K562 (cell line): ENCODE measurements around the gene HTR3B. TPM values are rescaled to one million over a fixed set of nuclear protein-coding genes. Genes with fewer than 3 reads are reported as not detected.

Source experiments
- ATAC-seq: fragments of 200-7000 bp; cut with Tn5 transposase; 3 replicates; pipeline ENCODE4 v1.9.1; 2020; ENCODE audit warnings: moderate library complexity
- BruUV-seq: library from RNA; stranded (reverse); fragments of 400-500 nt; replicated peaks from 2 replicates; lab custom pipeline; 2021; lab: Mats Ljungman, UMichigan
- CTCF ChIA-PET: fragments of 300-600 bp; formaldehyde crosslinking; extraction: SDS; loops from one replicate; lab custom pipeline; 2021; ENCODE audit warnings: low intra/inter-chr PET ratio; lab: Yijun Ruan, JAX
- POLR2A ChIA-PET: fragments of 300-600, 350-650 bp; sonication (Branson Sonifier 250); formaldehyde crosslinking; extraction: SDS; loops from one replicate; lab custom pipeline; 2021; ENCODE audit warnings: antibody characterized with exemption, inconsistent platforms; lab: Yijun Ruan, JAX
- DNase-seq, 4 experiments: peaks; one replicate each; pipeline versions ENCODE4 v3.0.0 to v3.0.0-alpha.2; 2011 to 2018; ENCODE audit warnings: low spot score in 3 of 4, mixed read lengths in 3 of 4; ENCODE audit errors: extremely low read depth in 1 of 4
- FAIRE-seq: peaks from 2 replicates; lab custom pipeline; 2011; peaks lifted over from hg19 to GRCh38; lab: Jason Lieb, UNC
- H2AFZ ChIP-seq: 2 replicates; pipeline ENCODE4 v1.6.0; 2011; ENCODE audit warnings: low read depth, low read length, control low read depth, inconsistent platforms
- H3K27ac ChIP-seq: fragments of 200-600 bp; 3 replicates; pipeline ENCODE4 v1.8.0; 2011; ENCODE audit warnings: low read depth, mild to moderate bottlenecking, control low read depth, inconsistent platforms, low read length, moderate library complexity, mixed read lengths; ENCODE audit errors: extremely low read depth
- H3K27me3 ChIP-seq, 2 experiments: fragments of 300-600 bp in 1 of 2; 2 replicates in 1 of 2; 3 replicates in 1 of 2; pipeline versions ENCODE4 v1.6.0 to v1.8.0; 2011; ENCODE audit warnings: inconsistent platforms in 2 of 2, low read length in 2 of 2, mild to moderate bottlenecking in 1 of 2, mixed read lengths in 1 of 2, moderate library complexity in 1 of 2; ENCODE audit not compliant: control insufficient read depth in 2 of 2, insufficient read depth in 2 of 2
- H3K36me3 ChIP-seq: fragments of 300-600 bp; 3 replicates; pipeline ENCODE4 v1.8.0; 2011; ENCODE audit warnings: mild to moderate bottlenecking, low read length, inconsistent platforms; ENCODE audit not compliant: control insufficient read depth, insufficient read depth
- H3K4me1 ChIP-seq, 2 experiments: fragments of 200-600 bp in 1 of 2; replicated peaks in 1 of 2; 2 replicates in 1 of 2; 3 replicates in 1 of 2; pipeline versions ENCODE4 v1.5.1 to v1.8.0; 2011; ENCODE audit warnings: inconsistent platforms in 2 of 2, low read length in 2 of 2, mild to moderate bottlenecking in 1 of 2, mixed read lengths in 1 of 2, moderate library complexity in 1 of 2; ENCODE audit not compliant: control insufficient read depth in 2 of 2, insufficient read depth in 2 of 2
- H3K4me2 ChIP-seq: 2 replicates; pipeline ENCODE4 v1.6.1; 2011; ENCODE audit warnings: low read length, control low read depth, inconsistent platforms, mixed read lengths; ENCODE audit not compliant: insufficient read depth
- H3K4me3 ChIP-seq: fragments of 200-600 bp; sonication (generic), shearing (Covaris generic); 2 replicates; pipeline ENCODE4 v1.5.1; 2016; ENCODE audit warnings: control low read depth, inconsistent platforms
- H3K79me2 ChIP-seq: fragments of 200-600 bp; 3 replicates; pipeline ENCODE4 v1.8.0; 2011; ENCODE audit warnings: low read length, inconsistent platforms; ENCODE audit not compliant: control insufficient read depth, insufficient read depth
- H3K9ac ChIP-seq, 2 experiments: 2 replicates each; pipeline versions ENCODE4 v1.6.0 to v1.6.1; 2011; ENCODE audit warnings: low read depth in 2 of 2, low read length in 2 of 2, control low read depth in 1 of 2, inconsistent platforms in 1 of 2, mild to moderate bottlenecking in 1 of 2, mixed read lengths in 1 of 2; ENCODE audit not compliant: insufficient read depth in 1 of 2
- H3K9me1 ChIP-seq: one replicate; pipeline ENCODE4 v1.6.0; 2011; ENCODE audit warnings: inconsistent platforms, mild to moderate bottlenecking, low read length, moderate library complexity; ENCODE audit not compliant: control insufficient read depth, insufficient read depth
- H3K9me3 ChIP-seq: replicated peaks from 2 replicates; pipeline ENCODE4 v1.5.1; 2011; ENCODE audit warnings: low read depth, low read length, inconsistent platforms; ENCODE audit not compliant: control insufficient read depth, insufficient read depth
- H4K20me1 ChIP-seq: replicated peaks from 2 replicates; pipeline ENCODE4 v1.6.1; 2011; ENCODE audit warnings: low read length, inconsistent platforms, mixed read lengths; ENCODE audit not compliant: control insufficient read depth, insufficient read depth
- HNRNPUL1 ChIP-seq: fragments of 200-400 bp; formaldehyde crosslinking; IDR thresholded peaks from 2 replicates; pipeline ENCODE4 v1.6.1; 2017; ENCODE audit warnings: low read length
- KAT8 ChIP-seq: fragments of 450-650 bp; IDR thresholded peaks from 2 replicates; pipeline ENCODE4 v1.6.1; 2016; ENCODE audit warnings: low read depth, mild to moderate bottlenecking
- MEF2D ChIP-seq: conservative IDR thresholded peaks from 2 replicates; pipeline ENCODE4 v1.6.1; 2016; ENCODE audit warnings: low read depth, missing genetic modification characterization, missing compliant biosample characterization
- WGBS: fragments of 100-300 bp; shearing (Covaris generic); methylation state at CpG from one replicate; pipeline ENCODE4 v1.1.6; 2016; ENCODE audit warnings: low coverage, mixed read lengths; ENCODE audit not compliant: insufficient coverage; ENCODE audit errors: missing lambda C conversion rate; 5-methylcytosine and 5-hydroxymethylcytosine counted together
- in situ Hi-C: fragments of 300-500 bp; cut with MboI; formaldehyde crosslinking; loops from 4 replicates; pipeline ENCODE4 v1.15.0; 2018; ENCODE audit warnings: inconsistent platforms, mixed read lengths
- intact Hi-C: fragments of 100-400 bp; cut with micrococcal nuclease; formaldehyde crosslinking; loops from 2 replicates; pipeline ENCODE4 v1.14.2; 2022
- polyA plus RNA-seq, 8 experiments: library from polyadenylated mRNA; depleted of rRNA in 4 of 8; stranded (reverse) in 5 of 8; unstranded in 3 of 8; fragments of >200 nt; fragmentation: Nextera tagmentation in 2 of 8; fragmentation: Illumina TruSeq in 1 of 8; extraction: Ambion mirVana in 2 of 8; extraction: Trizol in 1 of 8; gene quantifications; 2 replicates each; pipeline versions ENCODE4 v1.2.1 to v1.2.3, GENCODE V29; 2011 to 2014; ENCODE audit warnings: inconsistent platforms in 1 of 8, missing spikeins in 1 of 8
- total RNA-seq, 7 experiments: library from RNA; depleted of rRNA in 6 of 7; stranded (reverse); fragments of >200 nt in 6 of 7; fragmentation: Illumina TruSeq in 2 of 7; extraction: Trizol in 2 of 7; gene quantifications; 2 replicates each; pipeline versions ENCODE4 v1.2.1 to v1.2.3, GENCODE V29; 2011 to 2021; ENCODE audit warnings: low replicate concordance in 1 of 7
- TF ChIP-seq, protein P1 (sequence below): fragments of 450-650 bp; IDR thresholded peaks from 2 replicates; pipeline ENCODE4 v1.6.1; 2017; ENCODE audit warnings: antibody characterized with exemption, mild to moderate bottlenecking
- TF ChIP-seq, protein P2 (sequence below): fragments of 200-800 bp; sonication (Bioruptor generic); IDR thresholded peaks from 2 replicates; pipeline ENCODE4 v1.6.1; 2016; ENCODE audit warnings: missing genetic modification characterization, missing compliant biosample characterization

HTR3B gene
- total and polyA plus RNA-seq, 9 of the 15 experiments (the other 6 are each of a cell fraction or from before 2014, with no cell fraction given): not detected

DNA sequence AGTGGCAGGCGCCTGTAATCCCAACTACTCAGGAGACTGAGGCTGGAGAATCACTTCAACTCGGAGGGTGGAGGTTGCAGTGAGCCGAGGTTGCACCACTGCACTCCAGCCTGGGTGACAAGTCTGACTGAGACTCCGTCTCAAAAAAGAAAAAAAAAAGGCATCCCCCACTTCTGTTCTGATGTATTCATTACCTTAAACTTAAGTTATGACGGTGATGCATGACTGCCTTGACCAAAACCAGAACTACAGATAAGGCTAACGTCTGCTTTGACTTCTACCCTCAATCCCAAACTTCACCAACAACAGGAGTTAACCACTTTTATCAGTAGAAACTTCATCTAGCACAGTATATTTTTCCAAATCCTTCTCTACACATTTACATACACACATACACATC, 80.2 kb downstream of the HTR3B start:
- H3K27ac ChIP-seq: no peak overlapping the region
- POLR2A ChIA-PET: no interaction called here
- ATAC-seq (no peak), DNase-seq (no peak), FAIRE-seq (no peak)
- no peaks in the 10 kb centered on the region; the same call in 1 of the 2 replicates for H4K20me1 ChIP-seq
- no TSS peak for BruUV-seq
- CTCF ChIA-PET: no interaction called here
- H3K9me1 ChIP-seq: no peaks in the 10 kb centered on the region
- 0% methylated on average over 6 of the region's 6 CpGs for WGBS
- H3K9ac ChIP-seq: no peak overlapping the region
- TF ChIP-seq HNRNPUL1: no peak
- H2AFZ ChIP-seq: no peak overlapping the region
- H3K4me3 ChIP-seq: no peak overlapping the region
- no peaks in the 10 kb centered on the region for H3K4me1 ChIP-seq
- H3K27me3 ChIP-seq: peaks cover 12 to 59% of the 10 kb centered on the region in 2 experiments
- no peaks in the 10 kb centered on the region for H3K79me2 ChIP-seq
- no peaks in the 10 kb centered on the region for H3K36me3 ChIP-seq
- intact Hi-C loops (no loop called here), in situ Hi-C loops (no loop called here)
- H3K9me3 ChIP-seq: no peaks in the 10 kb centered on the region
- no peak overlapping the region for H3K4me2 ChIP-seq

DNA sequence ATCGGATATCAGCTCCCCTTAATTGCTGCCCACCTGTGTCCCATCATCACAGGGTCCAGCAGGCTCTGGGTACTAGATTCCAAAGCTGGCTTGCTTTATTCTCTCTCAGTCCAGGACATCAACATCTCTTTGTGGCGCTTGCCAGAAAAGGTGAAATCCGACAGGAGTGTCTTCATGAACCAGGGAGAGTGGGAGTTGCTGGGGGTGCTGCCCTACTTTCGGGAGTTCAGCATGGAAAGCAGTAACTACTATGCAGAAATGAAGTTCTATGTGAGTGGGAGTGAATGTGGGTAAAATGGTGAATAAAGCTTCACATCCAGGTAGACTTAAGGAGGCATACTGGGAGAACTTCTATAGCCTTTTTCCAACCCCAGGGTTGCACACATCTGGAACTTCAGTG, 81.3 kb downstream of the HTR3B start:
- Histone ChIP-seq H3K4me3 (no peak overlapping the region), H3K4me2 (no peak overlapping the region), H3K79me2 (no peaks in the 10 kb centered on the region), H3K27ac (no peak overlapping the region), H3K9me1 (no peaks in the 10 kb centered on the region), H2AFZ (no peak overlapping the region), H3K36me3 (no peaks in the 10 kb centered on the region), H4K20me1 (no peaks in the 10 kb centered on the region; the same call in 1 of the 2 replicates), H3K4me1 (no peaks in the 10 kb centered on the region), H3K9me3 (no peaks in the 10 kb centered on the region), H3K27me3 (peaks cover 7 to 50% of the 10 kb centered on the region in 2 experiments), H3K9ac (no peak overlapping the region)
- ChIA-PET CTCF (no interaction called here), POLR2A (no interaction called here)
- BruUV-seq: no TSS peak
- intact Hi-C loops (no loop called here), in situ Hi-C loops (no loop called here)
- 0% methylated on average over 4 of the region's 4 CpGs for WGBS
- ATAC-seq (no peak), DNase-seq (no peak), FAIRE-seq (no peak)
- no peak for TF ChIP-seq KAT8
- TF ChIP-seq, protein P1, sequence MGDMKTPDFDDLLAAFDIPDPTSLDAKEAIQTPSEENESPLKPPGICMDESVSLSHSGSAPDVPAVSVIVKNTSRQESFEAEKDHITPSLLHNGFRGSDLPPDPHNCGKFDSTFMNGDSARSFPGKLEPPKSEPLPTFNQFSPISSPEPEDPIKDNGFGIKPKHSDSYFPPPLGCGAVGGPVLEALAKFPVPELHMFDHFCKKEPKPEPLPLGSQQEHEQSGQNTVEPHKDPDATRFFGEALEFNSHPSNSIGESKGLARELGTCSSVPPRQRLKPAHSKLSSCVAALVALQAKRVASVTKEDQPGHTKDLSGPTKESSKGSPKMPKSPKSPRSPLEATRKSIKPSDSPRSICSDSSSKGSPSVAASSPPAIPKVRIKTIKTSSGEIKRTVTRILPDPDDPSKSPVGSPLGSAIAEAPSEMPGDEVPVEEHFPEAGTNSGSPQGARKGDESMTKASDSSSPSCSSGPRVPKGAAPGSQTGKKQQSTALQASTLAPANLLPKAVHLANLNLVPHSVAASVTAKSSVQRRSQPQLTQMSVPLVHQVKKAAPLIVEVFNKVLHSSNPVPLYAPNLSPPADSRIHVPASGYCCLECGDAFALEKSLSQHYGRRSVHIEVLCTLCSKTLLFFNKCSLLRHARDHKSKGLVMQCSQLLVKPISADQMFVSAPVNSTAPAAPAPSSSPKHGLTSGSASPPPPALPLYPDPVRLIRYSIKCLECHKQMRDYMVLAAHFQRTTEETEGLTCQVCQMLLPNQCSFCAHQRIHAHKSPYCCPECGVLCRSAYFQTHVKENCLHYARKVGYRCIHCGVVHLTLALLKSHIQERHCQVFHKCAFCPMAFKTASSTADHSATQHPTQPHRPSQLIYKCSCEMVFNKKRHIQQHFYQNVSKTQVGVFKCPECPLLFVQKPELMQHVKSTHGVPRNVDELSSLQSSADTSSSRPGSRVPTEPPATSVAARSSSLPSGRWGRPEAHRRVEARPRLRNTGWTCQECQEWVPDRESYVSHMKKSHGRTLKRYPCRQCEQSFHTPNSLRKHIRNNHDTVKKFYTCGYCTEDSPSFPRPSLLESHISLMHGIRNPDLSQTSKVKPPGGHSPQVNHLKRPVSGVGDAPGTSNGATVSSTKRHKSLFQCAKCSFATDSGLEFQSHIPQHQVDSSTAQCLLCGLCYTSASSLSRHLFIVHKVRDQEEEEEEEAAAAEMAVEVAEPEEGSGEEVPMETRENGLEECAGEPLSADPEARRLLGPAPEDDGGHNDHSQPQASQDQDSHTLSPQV: no peak
- TF ChIP-seq, protein P2, sequence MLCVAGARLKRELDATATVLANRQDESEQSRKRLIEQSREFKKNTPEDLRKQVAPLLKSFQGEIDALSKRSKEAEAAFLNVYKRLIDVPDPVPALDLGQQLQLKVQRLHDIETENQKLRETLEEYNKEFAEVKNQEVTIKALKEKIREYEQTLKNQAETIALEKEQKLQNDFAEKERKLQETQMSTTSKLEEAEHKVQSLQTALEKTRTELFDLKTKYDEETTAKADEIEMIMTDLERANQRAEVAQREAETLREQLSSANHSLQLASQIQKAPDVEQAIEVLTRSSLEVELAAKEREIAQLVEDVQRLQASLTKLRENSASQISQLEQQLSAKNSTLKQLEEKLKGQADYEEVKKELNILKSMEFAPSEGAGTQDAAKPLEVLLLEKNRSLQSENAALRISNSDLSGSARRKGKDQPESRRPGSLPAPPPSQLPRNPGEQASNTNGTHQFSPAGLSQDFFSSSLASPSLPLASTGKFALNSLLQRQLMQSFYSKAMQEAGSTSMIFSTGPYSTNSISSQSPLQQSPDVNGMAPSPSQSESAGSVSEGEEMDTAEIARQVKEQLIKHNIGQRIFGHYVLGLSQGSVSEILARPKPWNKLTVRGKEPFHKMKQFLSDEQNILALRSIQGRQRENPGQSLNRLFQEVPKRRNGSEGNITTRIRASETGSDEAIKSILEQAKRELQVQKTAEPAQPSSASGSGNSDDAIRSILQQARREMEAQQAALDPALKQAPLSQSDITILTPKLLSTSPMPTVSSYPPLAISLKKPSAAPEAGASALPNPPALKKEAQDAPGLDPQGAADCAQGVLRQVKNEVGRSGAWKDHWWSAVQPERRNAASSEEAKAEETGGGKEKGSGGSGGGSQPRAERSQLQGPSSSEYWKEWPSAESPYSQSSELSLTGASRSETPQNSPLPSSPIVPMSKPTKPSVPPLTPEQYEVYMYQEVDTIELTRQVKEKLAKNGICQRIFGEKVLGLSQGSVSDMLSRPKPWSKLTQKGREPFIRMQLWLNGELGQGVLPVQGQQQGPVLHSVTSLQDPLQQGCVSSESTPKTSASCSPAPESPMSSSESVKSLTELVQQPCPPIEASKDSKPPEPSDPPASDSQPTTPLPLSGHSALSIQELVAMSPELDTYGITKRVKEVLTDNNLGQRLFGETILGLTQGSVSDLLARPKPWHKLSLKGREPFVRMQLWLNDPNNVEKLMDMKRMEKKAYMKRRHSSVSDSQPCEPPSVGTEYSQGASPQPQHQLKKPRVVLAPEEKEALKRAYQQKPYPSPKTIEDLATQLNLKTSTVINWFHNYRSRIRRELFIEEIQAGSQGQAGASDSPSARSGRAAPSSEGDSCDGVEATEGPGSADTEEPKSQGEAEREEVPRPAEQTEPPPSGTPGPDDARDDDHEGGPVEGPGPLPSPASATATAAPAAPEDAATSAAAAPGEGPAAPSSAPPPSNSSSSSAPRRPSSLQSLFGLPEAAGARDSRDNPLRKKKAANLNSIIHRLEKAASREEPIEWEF (CRISPR knock-in tag): no peak
- no peak for TF ChIP-seq MEF2D (tag)
